ENCODE measurements around the gene MCTP1. TPM values are rescaled to one million over a fixed set of nuclear protein-coding genes. Genes with fewer than 3 reads are reported as not detected.

Gene MCTP1
- total RNA-seq, 1 experiment from 2014 or later = 25.8 TPM

- POLR2A ChIA-PET (ENCODE audit: low non-redundant PET) = no interaction called here
Observed at GRCh38 chr5:94675965-94676618, 608.8 kb downstream of the MCTP1 start.

GRCh38 chr5:94674490-94675382 lies 610.2 kb downstream of the MCTP1 start:
- intact Hi-C loops (cut with micrococcal nuclease; ENCODE audit: unreplicated experiment) = no loop called here

More at GRCh38 chr5:94675965-94676618, 608.8 kb downstream of the MCTP1 start:
- CTCF ChIA-PET = no interaction called here
- Histone ChIP-seq H3K4me1 (ENCODE audit: insufficient read depth, low read length, poor library complexity, severe bottlenecking) (no peaks in the 10 kb centered on the region), H3K36me3 (ENCODE audit: insufficient read depth, low read length, poor library complexity, severe bottlenecking) (peaks cover 3% of the 10 kb centered on the region), H3K27ac (ENCODE audit: low read depth, low read length, poor library complexity, severe bottlenecking) (no peak overlapping the region), H3K9me3 (ENCODE audit: low read depth, low read length, poor library complexity, severe bottlenecking) (no peaks in the 10 kb centered on the region), H3K27me3 (replicated peaks; ENCODE audit: insufficient read depth, low read depth, low read length, poor library complexity) (no peaks in the 10 kb centered on the region), H3K4me3 (ENCODE audit: low read depth, low read length, poor library complexity, severe bottlenecking) (no peak overlapping the region)
- DNase-seq (ENCODE audit: low spot score) = no peak
- intact Hi-C loops (cut with micrococcal nuclease; ENCODE audit: unreplicated experiment) = no loop called here
- TF ChIP-seq CTCF (conservative IDR thresholded peaks at IDR 0.05; ENCODE audit: low read depth, low read length) (no peak), EZH2 (IDR thresholded peaks at IDR 0.05; ENCODE audit: borderline replicate concordance, low read depth, low read length, poor library complexity, severe bottlenecking) (no peak)
- no TSS peak for BruUV-seq (replicated peaks)

GRCh38 chr5:94672746-94673145 lies 612.1 kb downstream of the MCTP1 start:
- Histone ChIP-seq H3K9me3 (ENCODE audit: low read depth, low read length, poor library complexity, severe bottlenecking) (no peaks in the 10 kb centered on the region), H3K27me3 (replicated peaks; ENCODE audit: insufficient read depth, low read depth, low read length, poor library complexity) (no peaks in the 10 kb centered on the region), H3K4me1 (ENCODE audit: insufficient read depth, low read length, poor library complexity, severe bottlenecking) (no peaks in the 10 kb centered on the region), H3K36me3 (ENCODE audit: insufficient read depth, low read length, poor library complexity, severe bottlenecking) (peaks cover 3% of the 10 kb centered on the region), H3K27ac (ENCODE audit: low read depth, low read length, poor library complexity, severe bottlenecking) (no peak overlapping the region), H3K4me3 (ENCODE audit: low read depth, low read length, poor library complexity, severe bottlenecking) (no peak overlapping the region)
- BruUV-seq (replicated peaks) = no TSS peak
- intact Hi-C loops (cut with micrococcal nuclease; ENCODE audit: unreplicated experiment) = no loop called here
- no peak for TF ChIP-seq EZH2 (IDR thresholded peaks at IDR 0.05; ENCODE audit: borderline replicate concordance, low read depth, low read length, poor library complexity, severe bottlenecking)
- TF ChIP-seq CTCF (conservative IDR thresholded peaks at IDR 0.05; ENCODE audit: low read depth, low read length) = no peak
- ChIA-PET CTCF (interaction anchor here (0.7 kb wide), 1 partner anchor 66 kb away, joined by 8 read pairs; no protein-coding TSS in a partner anchor), POLR2A (ENCODE audit: low non-redundant PET) (no interaction called here)
- no peak for DNase-seq (ENCODE audit: low spot score)

More at GRCh38 chr5:94674490-94675382, 610.2 kb downstream of the MCTP1 start:
- TF ChIP-seq EZH2 (IDR thresholded peaks at IDR 0.05; ENCODE audit: borderline replicate concordance, low read depth, low read length, poor library complexity, severe bottlenecking) = no peak
- TF ChIP-seq CTCF (conservative IDR thresholded peaks at IDR 0.05; ENCODE audit: low read depth, low read length) = no peak
- DNase-seq (ENCODE audit: low spot score) = peak; percentile 17
- H3K27me3 ChIP-seq (replicated peaks; ENCODE audit: insufficient read depth, low read depth, low read length, poor library complexity) = no peaks in the 10 kb centered on the region
- H3K27ac ChIP-seq (ENCODE audit: low read depth, low read length, poor library complexity, severe bottlenecking) = no peak overlapping the region
- no peaks in the 10 kb centered on the region for H3K9me3 ChIP-seq (ENCODE audit: low read depth, low read length, poor library complexity, severe bottlenecking)
- no peaks in the 10 kb centered on the region for H3K4me1 ChIP-seq (ENCODE audit: insufficient read depth, low read length, poor library complexity, severe bottlenecking)
- CTCF ChIA-PET = no interaction called here
- H3K36me3 ChIP-seq (ENCODE audit: insufficient read depth, low read length, poor library complexity, severe bottlenecking) = peaks cover 3% of the 10 kb centered on the region
- POLR2A ChIA-PET (ENCODE audit: low non-redundant PET) = no interaction called here
- BruUV-seq (replicated peaks) = no TSS peak
- H3K4me3 ChIP-seq (ENCODE audit: low read depth, low read length, poor library complexity, severe bottlenecking) = no peak overlapping the region
